ENCODE measurements around the gene GPC1.
A peak's percentile ranks its signal among the peaks of the same experiment; 100 is the strongest.

Gene GPC1

DNA sequence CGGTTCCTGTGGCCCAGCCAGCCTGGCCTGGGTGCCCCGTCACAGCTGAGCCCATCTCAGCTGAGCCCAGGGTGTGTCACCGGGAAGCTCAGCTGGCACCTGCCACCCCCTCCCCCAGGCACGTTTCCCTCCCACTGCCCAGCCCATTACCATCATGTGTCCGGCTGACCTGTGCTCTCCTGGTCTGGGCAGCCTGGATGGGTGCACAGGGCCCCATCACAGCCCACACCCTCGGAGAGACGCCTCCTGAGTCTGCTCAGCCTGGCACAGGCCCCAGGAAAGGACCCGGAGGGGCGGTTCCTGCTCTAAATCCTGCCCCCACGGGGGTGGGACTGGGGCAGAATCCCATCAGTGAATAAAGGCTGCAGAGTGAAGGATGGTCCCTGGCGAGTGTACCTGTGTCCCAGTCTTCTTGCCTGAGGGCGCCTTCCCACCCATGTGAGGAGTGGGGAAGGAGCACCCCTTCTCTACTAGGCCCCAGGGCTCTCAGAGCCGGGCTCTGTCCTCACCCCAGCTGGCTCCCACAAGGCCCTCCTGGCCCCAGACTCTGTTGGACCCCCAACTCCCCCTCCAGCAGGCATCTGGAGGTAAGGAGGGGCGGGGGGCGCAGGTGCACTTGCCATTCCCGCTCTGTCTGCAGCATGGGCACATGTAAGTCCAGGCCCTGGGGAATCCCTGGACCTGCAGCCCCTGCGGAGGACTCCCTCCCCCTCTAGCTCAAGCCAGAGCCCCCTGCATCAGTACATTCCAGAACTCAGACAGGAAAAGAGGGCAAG is 21.2 kb downstream of the GPC1 start:
- CTCF ChIA-PET = interaction anchor here (0.5 kb wide), 1 partner anchor 18 kb away, joined by 3 read pairs; no protein-coding TSS in a partner anchor
- Histone ChIP-seq H3K36me3 (ENCODE audit: control insufficient read depth in 2 of 2, insufficient read depth in 1 of 2, low read length in 2 of 2) (no peaks in the 10 kb centered on the region), H3K27ac (ENCODE audit: extremely low read depth, low read depth, low read length) (no peak overlapping the region), H3K4me3 (ENCODE audit: low read depth, low read length) (no peak overlapping the region), H3K4me1 (ENCODE audit: control insufficient read depth, insufficient read depth, low read length) (no peaks in the 10 kb centered on the region), H3K9me3 (ENCODE audit: control insufficient read depth, insufficient read depth, low read depth, low read length) (no peaks in the 10 kb centered on the region)
- POLR2A ChIA-PET = no interaction called here
- TF ChIP-seq SP2 (tag by site-specific recombination; IDR thresholded peaks at IDR 0.05) (peak; percentile 61), ZNF324 (tag by site-specific recombination; IDR thresholded peaks at IDR 0.05) (no peak), ZNF701 (tag by site-specific recombination; IDR thresholded peaks at IDR 0.05) (no peak), ZNF416 (tag by site-specific recombination; IDR thresholded peaks at IDR 0.05) (no peak), GLIS1 (tag by site-specific recombination; IDR thresholded peaks at IDR 0.05) (no peak), ZNF837 (tag by site-specific recombination; IDR thresholded peaks at IDR 0.05) (no peak), INSM2 (tag by site-specific recombination; IDR thresholded peaks at IDR 0.05) (no peak), ZFP69B (tag by site-specific recombination; IDR thresholded peaks at IDR 0.05) (no peak), HIC1 (tag by site-specific recombination; IDR thresholded peaks at IDR 0.05) (0 out of 2 replicates have a peak, but pooled peaks have one; percentile 14), ZSCAN30 (tag by site-specific recombination; IDR thresholded peaks at IDR 0.05) (no peak), ZFHX2 (tag by site-specific recombination; conservative IDR thresholded peaks at IDR 0.05) (0 out of 2 replicates have a peak, but pooled peaks have one; percentile 14), BCL11A (tag by site-specific recombination; IDR thresholded peaks at IDR 0.05; ENCODE audit: low read depth) (no peak), ZNF426 (tag by site-specific recombination; IDR thresholded peaks at IDR 0.05) (no peak), KLF1 (tag by site-specific recombination; IDR thresholded peaks at IDR 0.05) (peak; percentile 39; the same call in 1 of the 2 replicates), OVOL3 (tag by site-specific recombination; IDR thresholded peaks at IDR 0.05) (no peak)
- TF ChIP-seq, protein P1, sequence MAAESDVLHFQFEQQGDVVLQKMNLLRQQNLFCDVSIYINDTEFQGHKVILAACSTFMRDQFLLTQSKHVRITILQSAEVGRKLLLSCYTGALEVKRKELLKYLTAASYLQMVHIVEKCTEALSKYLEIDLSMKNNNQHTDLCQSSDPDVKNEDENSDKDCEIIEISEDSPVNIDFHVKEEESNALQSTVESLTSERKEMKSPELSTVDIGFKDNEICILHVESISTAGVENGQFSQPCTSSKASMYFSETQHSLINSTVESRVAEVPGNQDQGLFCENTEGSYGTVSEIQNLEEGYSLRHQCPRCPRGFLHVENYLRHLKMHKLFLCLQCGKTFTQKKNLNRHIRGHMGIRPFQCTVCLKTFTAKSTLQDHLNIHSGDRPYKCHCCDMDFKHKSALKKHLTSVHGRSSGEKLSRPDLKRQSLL (tag by site-specific recombination; IDR thresholded peaks at IDR 0.05) = no peak

DNA sequence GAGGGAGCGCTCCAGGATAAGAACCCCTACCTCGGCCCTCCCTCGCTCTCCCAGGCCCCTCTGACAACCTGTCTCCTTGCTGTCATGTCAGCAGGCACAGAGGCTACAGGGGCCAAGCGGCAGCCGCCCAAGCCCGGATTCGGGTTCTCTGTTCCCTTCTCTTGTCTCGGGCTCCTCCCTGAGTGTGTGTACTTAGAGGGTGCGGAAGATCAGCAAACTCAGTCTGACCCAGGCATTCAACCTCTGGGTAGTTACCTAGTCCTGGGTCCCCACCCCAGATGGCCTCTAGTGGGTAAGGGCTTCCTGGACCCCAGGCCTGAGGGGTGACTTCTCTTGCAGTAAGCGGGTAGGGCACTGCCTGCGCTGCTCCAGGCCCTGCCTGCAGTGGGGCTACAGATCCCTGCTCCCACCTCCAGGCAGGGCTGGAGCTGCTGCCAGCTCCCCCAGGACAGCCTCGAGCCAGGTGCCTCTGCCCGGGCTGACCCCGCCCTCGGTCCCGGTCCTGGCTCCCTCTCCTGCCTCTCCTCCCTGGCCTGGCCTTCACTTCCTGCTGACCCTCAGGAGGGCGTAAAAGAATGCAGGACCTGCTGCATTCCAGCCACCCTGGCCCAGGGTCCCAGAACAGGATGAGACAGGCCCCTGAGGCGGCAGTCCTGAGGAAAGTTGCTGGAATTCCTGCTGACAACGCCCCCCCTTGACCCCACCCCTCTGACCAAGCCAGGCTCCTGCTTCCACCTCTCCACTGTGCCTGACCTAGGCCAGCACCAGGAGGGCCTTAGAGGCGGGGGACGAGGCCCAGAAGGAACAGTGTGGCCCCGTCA is 22.0 kb downstream of the GPC1 start:
- Histone ChIP-seq H3K4me1 (ENCODE audit: control insufficient read depth, insufficient read depth, low read length) (no peaks in the 10 kb centered on the region), H3K9me3 (ENCODE audit: control insufficient read depth, insufficient read depth, low read depth, low read length) (no peaks in the 10 kb centered on the region), H3K4me3 (ENCODE audit: low read depth, low read length) (no peak overlapping the region), H3K36me3 (ENCODE audit: control insufficient read depth in 2 of 2, insufficient read depth in 1 of 2, low read length in 2 of 2) (peaks cover 0 to under 1% of the 10 kb centered on the region in 2 experiments; a peak in 1 of 3 replicates), H3K27ac (ENCODE audit: extremely low read depth, low read depth, low read length) (no peak overlapping the region)
- ChIA-PET POLR2A (no interaction called here), CTCF (no interaction called here)
- TF ChIP-seq SP7 (tag by site-specific recombination; IDR thresholded peaks at IDR 0.05) (no peak), SP2 (tag by site-specific recombination; IDR thresholded peaks at IDR 0.05) (peak; percentile 21; the same call in 1 of the 2 replicates)

All from HEK293 (cell line).